ENCODE data around the gene TSPY10. TPM values are rescaled to one million over a fixed set of nuclear protein-coding genes. Genes with fewer than 3 reads are reported as not detected.
"Not testable (repeated sequence)": the region's sequence is repeated elsewhere in the genome, so short reads cannot be mapped to it uniquely, and the experiment has no call there.

Gene TSPY10
- polyA plus RNA-seq (not detected in 2 replicates), polyA minus RNA-seq (not detected in 2 replicates)

GRCh38 chrY:9527580-9527979, at the start of gene TSPY10:
Gene TSPY10, plus strand, starts transcription at chrY:9527880. Its CDS starts 46 bp downstream, at chrY:9527926.
- not testable (repeated sequence) for H3F3A ChIP-seq (ENCODE audit: insufficient read depth, low read length, poor library complexity, severe bottlenecking); H3K4me2 ChIP-seq (ENCODE audit: low read length); H3K27me3 ChIP-seq (ENCODE audit: insufficient read depth, low read depth, low read length); H3K27ac ChIP-seq (ENCODE audit: low read length); H4K20me1 ChIP-seq (ENCODE audit: insufficient read depth); H3K4me3 ChIP-seq (ENCODE audit: low read length); H3K9ac ChIP-seq (ENCODE audit: low read length); H2AFZ ChIP-seq (ENCODE audit: low read depth, low read length); H3K9me3 ChIP-seq (ENCODE audit: low read length); H3K36me3 ChIP-seq (ENCODE audit: insufficient read depth, low read length); H3K79me2 ChIP-seq (replicated peaks; ENCODE audit: insufficient read depth, low read length); H3K9me2 ChIP-seq (ENCODE audit: insufficient read depth, low read length)

GRCh38 chrY:9486967-9487366, 40.7 kb upstream of the TSPY10 start, which contains the start of gene TSPY9:
Gene TSPY9, plus strand, starts transcription at chrY:9487267. Its CDS starts 46 bp downstream, at chrY:9487313.
- not testable (repeated sequence) for H3K4me2 ChIP-seq (ENCODE audit: low read length); H2AFZ ChIP-seq (ENCODE audit: low read depth, low read length); H3K27ac ChIP-seq (ENCODE audit: low read length); H3K4me3 ChIP-seq (ENCODE audit: low read length); H3K9me2 ChIP-seq (ENCODE audit: insufficient read depth, low read length); H3F3A ChIP-seq (ENCODE audit: insufficient read depth, low read length, poor library complexity, severe bottlenecking); H3K9me3 ChIP-seq (ENCODE audit: low read length); H3K79me2 ChIP-seq (replicated peaks; ENCODE audit: insufficient read depth, low read length); H3K27me3 ChIP-seq (ENCODE audit: insufficient read depth, low read depth, low read length); H4K20me1 ChIP-seq (ENCODE audit: insufficient read depth); H3K9ac ChIP-seq (ENCODE audit: low read length); H3K36me3 ChIP-seq (ENCODE audit: insufficient read depth, low read length)

- H3K9ac ChIP-seq (ENCODE audit: low read length); H3F3A ChIP-seq (ENCODE audit: insufficient read depth, low read length, poor library complexity, severe bottlenecking); H3K4me3 ChIP-seq (ENCODE audit: low read length); H3K9me3 ChIP-seq (ENCODE audit: low read length); H2AFZ ChIP-seq (ENCODE audit: low read depth, low read length); H4K20me1 ChIP-seq (ENCODE audit: insufficient read depth); H3K27me3 ChIP-seq (ENCODE audit: insufficient read depth, low read depth, low read length); H3K27ac ChIP-seq (ENCODE audit: low read length); H3K36me3 ChIP-seq (ENCODE audit: insufficient read depth, low read length); H3K79me2 ChIP-seq (replicated peaks; ENCODE audit: insufficient read depth, low read length); H3K4me2 ChIP-seq (ENCODE audit: low read length); H3K9me2 ChIP-seq (ENCODE audit: insufficient read depth, low read length): not testable (repeated sequence)
These were observed 23.3 kb upstream of the TSPY10 start for GRCh38 chrY:9504396-9504795.

GRCh38 chrY:9516287-9516686, 11.4 kb upstream of the TSPY10 start:
- not testable (repeated sequence) for H3K27ac ChIP-seq (ENCODE audit: low read length); H3K4me3 ChIP-seq (ENCODE audit: low read length); H3K79me2 ChIP-seq (replicated peaks; ENCODE audit: insufficient read depth, low read length); H4K20me1 ChIP-seq (ENCODE audit: insufficient read depth); H3K9me3 ChIP-seq (ENCODE audit: low read length); H3K27me3 ChIP-seq (ENCODE audit: insufficient read depth, low read depth, low read length); H3K36me3 ChIP-seq (ENCODE audit: insufficient read depth, low read length); H3F3A ChIP-seq (ENCODE audit: insufficient read depth, low read length, poor library complexity, severe bottlenecking); H3K4me2 ChIP-seq (ENCODE audit: low read length); H3K9me2 ChIP-seq (ENCODE audit: insufficient read depth, low read length); H2AFZ ChIP-seq (ENCODE audit: low read depth, low read length); H3K9ac ChIP-seq (ENCODE audit: low read length)

Other genes with a start within 250 kb of the TSPY10 start
- not detected in 2 replicates for gene TSPY4, start 190.4 kb upstream of the TSPY10 start, polyA plus RNA-seq
- gene TSPY8, start 170.1 kb upstream of the TSPY10 start, polyA plus RNA-seq, result not detected in 2 replicates
- not detected in 2 replicates for gene TSPY3, start 129.5 kb upstream of the TSPY10 start, polyA plus RNA-seq
- not detected in 2 replicates for gene TSPY1, start 60.9 kb upstream of the TSPY10 start, polyA plus RNA-seq
- not detected in 2 replicates for gene TSPY9, start 40.6 kb upstream of the TSPY10 start, polyA plus RNA-seq